Stimulated activated naive CD4-positive, alpha-beta T cell (primary cell): Measurements from ENCODE around the gene APOO.

Source experiments
- DNase-seq, 6 experiments: peaks; one replicate each; lab custom pipeline; 2025; lab: John Stamatoyannopoulos, UW

The APOO gene

DNA sequence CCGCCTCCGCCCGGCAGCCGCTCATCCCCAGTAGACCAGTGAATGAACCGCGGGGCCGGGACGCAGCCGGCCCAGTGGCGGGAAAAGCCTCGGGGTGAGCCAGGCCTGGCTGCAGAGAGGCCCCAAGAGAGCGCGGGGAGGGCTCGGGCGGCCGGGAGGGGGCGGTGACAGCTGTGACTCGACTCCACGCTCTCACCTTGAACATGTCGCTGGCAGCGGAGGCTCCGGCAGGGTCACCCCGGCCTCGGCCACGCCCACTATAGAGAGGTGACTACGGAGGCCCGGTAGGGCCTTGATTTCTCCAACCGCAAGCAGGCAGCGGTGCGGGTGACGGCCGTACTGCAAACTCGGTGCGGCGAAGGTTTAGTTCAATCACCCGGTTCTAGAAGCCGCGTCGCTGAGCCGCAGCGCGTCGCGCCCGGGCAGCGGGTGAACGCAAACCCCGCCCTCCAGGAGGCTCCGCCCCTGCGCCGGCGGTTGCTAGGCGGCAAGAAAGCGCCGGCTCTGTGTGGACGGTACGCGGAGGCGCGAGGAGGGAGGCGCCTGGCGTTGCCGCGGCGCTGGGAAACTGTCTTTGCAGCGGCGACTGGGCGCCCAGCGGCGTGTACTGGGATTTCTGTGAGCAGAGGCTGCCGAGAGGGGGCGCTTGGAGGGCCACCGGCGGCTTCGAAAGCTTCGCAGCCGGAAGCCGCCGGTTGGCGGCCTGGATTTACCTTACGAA lies at the start of gene APOO, which contains the start of gene CXorf58:
TSS of gene APOO (minus strand) at position 441 of the 721 bp plus-strand sequence. CDS start at position 205, 236 bp downstream.
TSS of gene CXorf58 (plus strand) at position 509 of the 721 bp plus-strand sequence. CDS start 2,297 bp downstream, outside the sequence.
- DNase-seq = peak; percentile 80 to 94 (median 88)

DNA sequence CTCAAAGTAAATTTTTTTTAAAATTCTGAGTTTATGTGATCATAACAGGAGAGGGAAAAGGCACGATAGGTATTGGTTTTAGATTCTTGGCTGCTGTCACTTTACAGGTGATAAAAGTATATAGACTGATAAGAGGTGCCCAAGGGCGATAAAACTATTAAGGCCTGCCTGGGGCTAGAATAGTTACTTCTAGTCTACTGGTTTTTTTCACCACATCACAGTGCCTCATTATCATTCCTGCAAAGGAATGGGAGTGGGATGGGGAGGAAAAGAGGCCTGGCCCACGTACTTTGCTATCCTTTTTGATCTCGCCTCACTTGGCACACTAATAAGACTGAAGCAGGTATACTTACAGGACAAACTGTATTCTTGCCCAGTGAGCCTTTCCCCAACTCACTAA lies 46.7 kb upstream of the APOO start:
- DNase-seq = no peak

DNA sequence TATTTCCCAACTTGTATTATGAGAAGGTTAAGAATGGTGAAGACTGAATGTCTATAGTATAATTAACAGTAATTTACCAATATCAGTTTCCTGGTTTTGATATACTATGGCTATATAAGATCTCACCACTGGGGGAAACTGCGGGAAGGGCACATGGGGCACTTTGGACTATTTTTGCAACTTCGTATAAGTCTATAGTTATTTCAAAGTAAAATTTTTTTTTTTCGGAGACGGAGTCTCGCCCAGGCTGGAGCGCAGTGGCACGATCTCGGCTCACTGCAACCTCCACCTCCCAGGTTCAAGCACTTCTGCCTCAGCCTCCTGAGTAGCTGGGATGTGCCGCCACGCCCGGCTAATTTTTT lies 46.2 kb upstream of the APOO start:
- peak in 2 of 6 experiments; percentile 7 to 20 for DNase-seq

DNA sequence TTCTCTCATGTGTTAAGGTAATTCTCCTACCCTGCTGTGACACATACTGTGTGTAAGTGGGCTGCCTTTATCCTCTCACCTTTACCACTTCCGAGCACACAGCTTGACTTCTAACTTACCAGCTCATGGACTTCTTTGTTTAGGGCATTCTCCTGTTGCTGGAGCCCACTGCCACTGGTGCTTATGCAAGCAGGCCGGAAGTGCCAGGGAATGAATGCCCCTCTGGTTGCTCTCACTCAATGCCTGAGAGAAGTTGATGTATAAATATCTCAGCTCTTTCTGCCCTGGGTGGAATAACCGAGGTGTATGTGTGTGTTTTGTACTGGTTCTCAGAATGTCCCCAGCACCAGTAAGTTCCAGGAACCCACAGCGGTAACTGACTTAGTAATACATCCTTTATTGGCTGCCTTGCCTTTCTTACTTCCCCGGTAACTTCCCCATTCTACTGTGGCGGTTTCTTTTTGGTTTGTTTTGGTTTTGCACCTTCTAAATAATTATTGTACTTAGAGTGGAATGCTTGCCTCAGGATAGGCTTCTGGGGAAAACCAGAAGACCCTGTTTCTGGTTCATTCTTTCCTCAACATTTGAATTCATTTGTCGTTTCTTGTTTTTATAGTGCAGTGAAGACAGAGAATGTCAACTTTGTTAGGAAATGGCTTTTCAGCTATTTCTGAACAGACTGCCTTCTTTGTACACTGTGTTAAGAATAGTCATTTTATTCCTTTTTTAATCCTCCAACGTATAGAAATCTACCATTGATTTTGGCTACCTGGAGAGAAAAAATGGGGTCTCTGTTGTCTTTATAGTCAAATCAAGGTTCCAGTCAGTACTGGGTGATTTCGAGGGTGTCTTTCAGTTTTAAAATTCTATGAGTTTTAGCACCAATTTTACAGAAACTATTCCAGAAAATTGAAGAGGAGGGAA lies 45.5 kb upstream of the APOO start:
- DNase-seq = peak in 3 of 6 experiments; percentile 38 to 57 (median 45)

DNA sequence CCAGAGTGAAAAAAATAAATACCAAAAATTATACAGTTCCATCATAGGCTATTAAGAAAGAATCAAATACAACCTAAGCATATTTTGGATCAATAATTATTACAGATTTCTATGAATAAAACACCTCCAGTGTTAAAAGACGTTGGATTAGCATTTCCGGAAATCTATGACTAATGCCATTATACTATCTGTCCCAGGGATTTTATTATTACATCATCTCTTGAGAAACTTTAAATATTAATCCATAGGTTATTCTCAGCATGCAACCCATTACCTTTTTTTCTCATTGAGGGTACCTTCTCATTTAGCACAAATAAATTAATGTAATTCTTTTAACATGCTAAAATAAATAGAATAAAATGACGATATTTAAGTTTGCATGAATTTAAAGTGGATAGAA lies 44.7 kb upstream of the APOO start:
- no peak for DNase-seq

DNA sequence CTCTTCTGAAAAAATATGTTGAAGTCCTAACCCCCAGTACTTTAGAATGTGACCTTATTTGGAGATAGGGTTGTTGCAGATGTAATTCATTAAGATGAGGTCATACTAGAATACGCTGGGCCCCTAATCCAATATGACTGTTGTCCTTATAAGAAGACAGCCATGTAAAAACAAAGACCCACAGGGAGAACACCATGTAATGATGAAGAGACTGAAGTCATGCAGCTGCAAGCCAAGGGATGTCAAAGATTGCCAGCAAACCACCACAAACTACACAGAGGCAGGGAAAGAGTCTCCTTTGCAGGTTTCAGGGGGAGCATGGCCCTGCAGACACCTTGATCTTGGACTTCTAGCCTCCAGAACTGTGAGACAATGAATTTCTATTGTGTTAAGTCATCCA lies 37.5 kb upstream of the APOO start:
- DNase-seq = no peak

DNA sequence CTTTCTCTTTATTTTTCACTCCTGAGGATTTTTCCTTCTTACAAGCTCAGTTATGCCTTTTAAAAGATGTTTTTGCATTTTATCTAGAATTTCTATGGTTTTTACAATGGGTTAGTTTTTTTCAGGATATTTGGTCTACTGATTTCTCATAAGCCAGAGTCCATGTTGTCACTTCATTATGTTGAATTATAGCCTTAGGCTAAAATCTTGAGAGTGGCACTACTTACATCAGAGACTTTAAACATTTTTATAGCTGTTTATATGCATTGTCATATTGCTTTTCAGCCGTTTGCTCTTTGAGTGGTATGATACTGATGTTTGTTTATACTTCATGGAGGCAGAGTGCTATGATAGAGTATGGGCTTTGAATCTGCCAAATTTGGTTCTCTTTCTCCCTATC lies 36.5 kb upstream of the APOO start:
- DNase-seq = no peak

DNA sequence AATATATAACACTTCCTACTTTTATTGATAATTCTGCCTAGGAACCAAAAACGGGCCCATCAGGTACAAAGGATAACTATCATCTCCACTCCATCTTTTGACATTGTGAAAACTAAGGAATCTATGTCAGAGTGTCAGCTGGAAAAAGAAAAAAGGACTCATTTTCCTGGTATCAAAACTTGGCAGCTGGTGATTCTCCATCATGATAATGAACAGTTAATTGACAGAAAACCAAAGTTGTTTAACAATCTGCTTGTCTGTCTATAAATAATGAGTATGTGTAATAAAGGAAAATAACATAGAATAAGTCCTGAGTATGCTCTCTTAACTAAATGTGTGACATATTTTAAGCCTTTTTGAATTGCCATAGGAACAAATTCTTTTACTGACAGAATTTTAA lies 31.5 kb upstream of the APOO start:
- DNase-seq = no peak

DNA sequence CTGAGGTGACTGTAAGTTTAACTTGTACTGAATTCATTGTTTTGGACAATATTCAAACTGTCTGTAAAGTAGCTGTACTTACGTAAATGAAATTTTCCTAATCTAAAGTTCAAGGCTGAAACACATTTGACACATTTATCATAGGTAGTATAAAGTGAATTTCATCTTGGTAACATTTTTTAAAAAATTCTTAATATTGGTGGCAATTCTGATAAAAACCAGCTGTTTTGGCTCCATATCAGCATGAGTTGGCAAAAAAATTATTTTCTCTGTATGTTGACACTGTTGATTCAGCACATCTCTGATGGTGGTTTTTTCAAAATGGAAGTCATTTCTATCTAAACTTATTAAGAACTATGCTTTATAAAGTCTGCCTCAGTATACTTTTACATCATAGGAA lies 31.0 kb upstream of the APOO start:
- no peak for DNase-seq

DNA sequence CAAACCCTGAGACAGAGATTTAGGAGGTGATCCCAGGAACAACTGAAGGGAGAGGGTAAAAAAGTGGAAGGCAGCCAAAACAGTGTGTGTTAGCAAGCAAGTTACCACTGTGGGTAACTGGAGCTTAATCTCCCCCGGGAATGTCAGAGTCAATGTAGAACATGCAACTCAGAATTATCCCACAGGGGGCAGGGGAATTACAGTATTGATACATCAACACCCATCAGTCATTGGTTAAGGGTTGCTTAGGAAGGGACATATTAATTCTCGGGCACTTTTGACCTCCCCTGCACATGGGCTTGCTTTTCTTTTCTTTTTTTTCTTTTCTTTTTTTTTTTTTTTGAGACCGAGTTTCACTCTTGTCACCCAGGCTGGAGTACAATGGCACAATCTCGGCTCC lies 29.4 kb upstream of the APOO start:
- DNase-seq = no peak

DNA sequence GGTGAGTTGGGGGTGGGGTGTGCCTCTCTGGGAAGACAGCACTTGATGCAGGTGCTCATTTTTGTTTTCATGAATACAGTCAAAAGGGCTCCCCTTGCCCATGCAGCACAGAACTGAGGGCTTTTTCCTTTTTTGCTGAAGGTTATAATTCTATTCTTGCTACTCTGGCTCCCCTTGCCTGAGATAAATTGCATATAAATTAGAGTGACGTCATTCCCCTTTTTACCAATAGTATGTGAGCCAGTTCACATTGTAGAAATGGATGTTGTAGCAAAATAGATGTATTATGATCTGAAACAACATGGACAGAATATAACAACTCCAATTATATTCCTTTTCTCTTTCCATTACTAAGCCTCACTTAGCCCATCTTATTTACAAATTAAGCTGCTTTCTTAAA lies 28.4 kb upstream of the APOO start:
- DNase-seq = no peak

DNA sequence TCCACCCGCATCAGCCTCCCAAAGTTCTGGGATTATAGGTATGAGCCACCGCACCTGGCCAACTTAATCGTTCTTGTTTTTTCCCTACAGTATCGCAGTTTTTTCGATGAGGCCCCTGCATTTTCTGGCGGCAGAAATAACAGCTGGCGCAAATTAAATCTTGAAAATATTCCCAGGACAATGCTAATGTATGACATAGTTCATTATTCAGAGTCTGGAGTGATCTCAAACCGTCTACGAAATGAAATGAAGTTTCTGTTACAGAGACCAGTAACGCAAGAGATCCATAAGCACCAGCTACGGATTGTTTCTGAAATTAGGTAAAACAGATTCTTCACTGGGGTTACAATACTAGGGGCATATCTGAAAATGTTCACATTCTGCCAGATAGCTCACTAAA lies 27.4 kb upstream of the APOO start:
- no peak for DNase-seq

DNA sequence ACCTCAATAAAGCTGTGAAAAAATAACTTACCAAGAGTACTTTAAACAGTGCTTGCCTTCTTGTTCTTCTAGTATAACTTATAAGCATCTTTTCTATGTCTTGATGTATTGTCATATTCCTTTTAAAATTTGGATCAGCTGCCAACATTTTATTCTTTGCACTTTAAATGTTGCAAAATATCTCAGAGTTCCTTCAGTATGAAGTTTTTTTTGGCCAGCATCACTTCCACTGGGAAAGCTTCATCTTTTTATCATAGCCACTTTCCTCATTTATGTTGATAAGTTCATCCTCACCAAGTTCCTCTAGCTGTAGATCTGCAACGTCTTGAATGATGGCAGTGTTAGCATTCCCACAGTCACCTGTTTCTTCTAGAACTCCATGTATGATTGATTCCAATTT lies 24.3 kb upstream of the APOO start:
- no peak for DNase-seq

DNA sequence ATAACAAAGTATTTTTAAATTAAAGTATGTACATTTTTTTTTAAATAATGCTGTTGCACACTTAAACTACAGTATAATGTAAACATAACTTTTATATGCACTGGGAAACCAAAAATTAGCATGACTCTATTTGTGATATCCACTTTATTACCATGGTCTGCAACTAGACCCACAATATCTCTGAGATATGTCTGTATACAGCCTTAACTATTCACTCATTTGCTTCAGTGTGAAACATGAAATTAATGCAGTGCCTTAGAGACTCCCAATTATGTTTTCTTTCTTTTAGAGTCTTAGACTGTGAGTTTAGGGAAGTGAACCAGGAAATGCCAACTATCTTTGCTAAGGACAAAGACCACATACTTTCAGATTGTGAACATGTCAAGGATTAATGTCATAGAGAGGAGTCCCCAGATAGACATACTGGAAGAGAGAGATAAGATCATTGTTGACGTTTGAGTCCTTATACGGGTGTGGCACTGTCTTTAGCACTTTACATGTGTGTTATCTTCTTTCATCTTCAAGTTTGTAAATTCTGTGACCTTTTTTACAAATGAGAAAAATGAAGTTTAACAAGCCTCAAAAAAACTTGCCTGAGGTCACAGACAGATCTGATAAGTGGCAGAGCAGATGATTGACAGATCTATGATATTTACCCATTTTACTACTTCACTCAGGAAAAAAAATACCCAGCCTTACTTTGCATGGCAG lies 23.3 kb upstream of the APOO start:
- DNase-seq = peak in 3 of 6 experiments; percentile 18 to 45 (median 35)

DNA sequence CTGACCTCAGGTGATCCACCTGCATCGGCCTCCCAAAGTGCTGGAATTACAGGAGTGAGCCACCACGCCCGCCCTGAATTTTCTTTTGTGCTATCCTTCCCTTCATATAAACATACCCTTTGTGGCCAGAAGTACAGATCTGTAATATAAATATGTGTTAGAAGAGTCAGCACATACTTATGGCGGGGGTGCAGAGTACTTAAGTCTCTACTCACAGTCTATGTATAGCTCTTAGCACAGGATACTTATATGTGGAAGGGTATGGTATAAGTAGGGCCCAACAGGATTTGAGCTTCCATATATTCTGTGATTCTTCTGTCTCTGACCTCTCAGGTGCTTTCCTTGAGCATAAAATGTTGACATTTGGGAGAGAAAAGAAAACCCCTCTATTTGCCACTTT lies 18.3 kb upstream of the APOO start:
- no peak for DNase-seq

DNA sequence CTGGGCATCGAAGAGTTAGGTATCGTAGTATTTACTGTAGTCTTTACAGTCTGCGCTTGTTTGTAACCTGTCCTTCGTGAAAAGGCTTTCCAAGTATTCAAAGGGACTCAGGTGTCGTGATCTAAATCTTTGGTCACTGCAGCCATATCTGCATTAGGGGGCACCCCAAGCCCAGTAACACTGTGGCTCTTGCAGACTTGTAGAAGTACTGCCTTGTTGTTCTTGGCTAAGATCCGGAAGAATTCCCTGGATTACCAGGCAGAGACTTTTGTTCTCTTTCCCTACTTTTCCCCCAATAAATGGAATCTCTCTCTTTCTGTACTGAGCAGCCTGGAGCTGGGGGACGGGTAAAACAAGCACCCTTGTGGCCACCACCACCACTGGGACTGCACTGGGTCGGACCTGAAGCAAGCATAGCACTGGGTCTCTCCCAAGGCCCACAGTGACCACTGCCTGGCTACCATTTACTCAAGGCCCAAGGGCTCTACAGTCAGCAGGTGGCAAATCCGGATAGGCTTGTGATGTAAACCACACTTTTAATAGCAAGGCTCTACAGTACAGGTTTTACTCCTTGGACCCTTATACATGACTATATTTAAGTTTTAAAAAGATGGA lies 12.1 kb upstream of the APOO start:
- no peak for DNase-seq

DNA sequence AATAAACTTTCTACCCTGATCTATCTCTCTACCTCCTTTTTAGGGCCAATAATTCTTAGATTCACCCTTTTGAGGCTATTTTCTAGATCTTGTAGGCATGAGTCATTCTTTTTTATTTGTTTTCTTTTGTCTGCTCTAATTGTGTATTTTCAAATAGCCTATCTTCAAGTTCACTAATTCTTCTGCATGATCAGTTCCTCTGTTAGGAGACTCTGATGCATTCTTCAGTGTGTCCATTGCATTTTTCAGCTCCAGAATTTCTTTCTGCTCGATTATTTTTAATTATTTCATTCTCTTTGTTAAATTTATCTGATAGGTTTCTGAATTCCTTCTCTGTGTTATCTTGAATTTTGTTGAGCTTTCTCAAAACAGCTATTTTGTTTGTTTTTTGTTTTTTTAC lies 11.4 kb upstream of the APOO start:
- DNase-seq = no peak

DNA sequence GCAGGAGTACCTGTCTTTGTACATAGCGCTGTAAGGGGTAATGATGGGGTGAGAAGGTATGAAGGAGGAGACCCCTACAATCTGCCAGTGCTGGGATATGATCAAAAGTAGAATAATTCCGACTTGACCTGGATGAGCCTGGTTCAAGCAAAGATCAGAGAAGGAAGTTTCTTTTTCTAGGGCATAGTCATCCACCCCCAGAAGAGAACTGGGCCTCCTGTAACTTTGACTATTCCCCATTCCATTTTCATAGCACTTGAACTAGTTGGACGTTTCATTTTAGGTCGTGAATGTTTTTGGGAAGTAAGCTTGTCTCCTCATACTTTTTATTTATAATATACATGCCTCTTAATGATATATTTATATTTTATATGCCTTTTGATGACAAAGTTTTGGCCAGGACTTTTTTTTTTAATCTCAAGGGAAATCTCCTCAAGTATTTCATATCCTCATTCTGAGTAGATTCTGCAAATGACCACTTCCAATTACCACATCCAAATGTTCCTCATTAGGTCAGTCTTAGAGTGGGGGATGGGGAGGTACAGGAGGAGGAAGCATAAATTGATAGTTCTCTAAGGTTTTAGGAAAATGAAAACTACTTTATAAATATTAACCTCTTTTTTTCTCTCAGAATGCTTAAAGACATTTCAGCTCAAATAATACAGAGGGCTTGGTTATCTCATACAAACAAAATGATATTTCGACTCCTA lies 3.5 kb upstream of the APOO start:
- DNase-seq = no peak

DNA sequence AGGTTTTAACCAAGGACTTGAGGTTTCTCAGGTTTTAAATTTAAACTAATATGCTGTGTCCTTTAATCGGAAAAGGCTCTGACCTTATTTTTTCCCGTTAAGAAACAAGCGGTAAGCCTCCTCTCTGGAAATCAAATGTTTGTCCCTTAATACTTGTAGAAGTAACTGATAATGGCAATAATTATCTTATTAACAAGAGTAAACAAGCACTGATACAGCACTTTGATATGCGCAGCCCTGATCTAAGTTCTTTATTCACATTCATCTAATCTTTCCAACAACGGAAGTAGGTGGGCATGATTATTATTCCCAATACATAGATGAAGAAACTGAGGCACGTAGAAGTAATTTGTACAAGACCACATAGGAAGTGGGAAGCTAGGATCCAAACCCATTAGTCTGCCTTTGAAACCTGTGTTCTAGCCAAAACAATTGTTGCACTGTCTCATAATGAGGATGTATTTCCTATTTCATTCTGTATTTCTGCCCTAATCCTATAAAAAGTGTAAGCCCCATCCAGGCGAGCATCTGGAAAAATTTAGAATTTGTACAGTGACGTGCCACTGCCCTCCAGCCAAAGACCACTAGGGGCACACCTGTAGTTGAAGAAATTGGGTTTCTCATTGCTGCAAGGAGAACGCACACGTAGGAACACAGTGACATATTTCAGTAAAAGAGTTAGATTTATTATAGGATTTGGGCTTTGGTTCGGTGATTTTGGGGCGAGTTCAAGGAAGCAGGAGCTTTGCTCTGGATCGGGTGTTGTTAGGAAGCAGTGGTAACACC lies 674 bp upstream of the APOO start:
- DNase-seq = peak in 1 of 6 experiments; percentile 11

DNA sequence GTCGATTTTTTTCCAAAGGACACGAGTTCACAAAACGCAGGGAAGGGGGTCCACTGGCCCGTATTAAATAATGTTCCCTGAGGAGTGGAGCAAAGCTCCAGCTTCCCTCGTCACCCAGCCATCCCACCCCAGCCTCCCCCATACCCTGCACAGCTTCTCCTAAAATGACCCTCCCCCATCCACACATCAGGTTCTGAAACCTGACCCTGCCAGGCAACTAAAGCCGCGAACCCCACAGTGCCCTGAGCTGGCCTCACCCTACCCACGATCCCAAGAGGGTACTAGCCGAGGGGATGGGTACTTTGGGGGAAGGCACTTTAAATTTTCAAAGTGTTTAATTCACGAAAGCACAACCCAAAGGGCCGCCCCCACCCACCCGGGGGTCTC lies 634 bp downstream of the APOO start:
- no peak for DNase-seq

DNA sequence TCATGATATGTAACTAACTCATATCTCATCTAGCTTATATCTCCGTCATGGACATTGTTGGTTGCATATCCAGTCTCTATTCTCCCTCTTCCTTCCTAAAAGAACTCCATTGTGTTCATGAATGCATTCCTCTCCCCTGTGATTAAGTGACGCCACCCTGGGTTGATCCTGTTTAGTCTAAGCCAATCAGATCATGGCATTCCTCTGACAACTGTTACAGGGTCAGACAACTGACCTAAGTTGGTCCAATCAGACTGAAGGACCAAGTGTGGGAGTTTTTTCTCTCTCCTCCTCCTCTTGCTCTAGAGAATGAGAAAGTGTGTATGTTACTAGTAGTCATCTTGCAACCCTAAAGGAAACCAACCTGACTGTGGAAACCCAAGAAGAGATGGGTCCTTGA lies 3.6 kb downstream of the APOO start:
- no peak for DNase-seq
